ENCODE data around the gene PHKA2. TPM values are rescaled to one million over a fixed set of nuclear protein-coding genes. Genes with fewer than 3 reads are reported as not detected.
"Not testable (repeated sequence)": the region's sequence is repeated elsewhere in the genome, so short reads cannot be mapped to it uniquely, and the experiment has no call there.

Gene PHKA2
- total RNA-seq = 16.6 and 17.8 TPM in 2 replicates

GRCh38 chrX:18983666-18984380 is at the start of gene PHKA2:
Gene PHKA2 (minus strand): TSS chrX:18984114. CDS start chrX:18983932, 182 bp downstream.
- TF ChIP-seq CTCF (IDR thresholded peaks at IDR 0.05; ENCODE audit: insufficient read depth, low read length, severe bottlenecking) = no peak
- H3K27me3 ChIP-seq (ENCODE audit: control insufficient read depth, insufficient read depth, low read length) = no peaks in the 10 kb centered on the region
- no peak for FAIRE-seq
- DNase-seq (ENCODE audit: low read depth) = no peak
- peak within 1 kb of the TSS; percentile 46 for H3K4me3 ChIP-seq (ENCODE audit: low read depth, low read length)
- H3K36me3 ChIP-seq (ENCODE audit: control insufficient read depth, insufficient read depth, low read length) = no peaks in the 10 kb centered on the region

DNA sequence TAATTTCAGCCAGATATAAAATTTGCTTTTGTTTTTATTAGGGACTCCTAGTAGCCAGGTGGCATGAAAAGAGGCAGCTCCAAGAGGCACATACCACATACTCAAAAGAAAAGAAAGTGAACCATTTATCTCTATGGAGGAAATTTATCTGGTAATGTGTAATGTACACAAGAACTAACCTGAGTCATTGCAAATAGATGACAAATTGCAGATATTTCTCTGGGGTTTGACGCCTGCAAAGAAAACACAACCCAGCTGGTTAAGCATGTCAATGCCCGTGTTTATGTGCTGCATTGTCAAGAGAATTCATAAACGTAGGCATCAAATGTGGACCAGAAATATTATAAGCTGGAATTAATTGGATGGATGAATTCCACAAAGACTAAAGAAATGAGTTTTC is 46.9 kb upstream of the PHKA2 start:
- Histone ChIP-seq H3K4me3 (ENCODE audit: low read depth, low read length) (no peak overlapping the region), H3K36me3 (ENCODE audit: control insufficient read depth, insufficient read depth, low read length) (no peaks in the 10 kb centered on the region), H3K27me3 (ENCODE audit: control insufficient read depth, insufficient read depth, low read length) (no peaks in the 10 kb centered on the region)
- DNase-seq (ENCODE audit: low read depth) (peak; percentile 80), FAIRE-seq (no peak)
- TF ChIP-seq CTCF (IDR thresholded peaks at IDR 0.05; ENCODE audit: insufficient read depth, low read length, severe bottlenecking) = no peak

- no peak for DNase-seq (ENCODE audit: low read depth)
- TF ChIP-seq CTCF (IDR thresholded peaks at IDR 0.05; ENCODE audit: insufficient read depth, low read length, severe bottlenecking) = no peak
- FAIRE-seq = no peak
Measured at GRCh38 chrX:19028560-19028959, 44.6 kb upstream of the PHKA2 start.

DNA sequence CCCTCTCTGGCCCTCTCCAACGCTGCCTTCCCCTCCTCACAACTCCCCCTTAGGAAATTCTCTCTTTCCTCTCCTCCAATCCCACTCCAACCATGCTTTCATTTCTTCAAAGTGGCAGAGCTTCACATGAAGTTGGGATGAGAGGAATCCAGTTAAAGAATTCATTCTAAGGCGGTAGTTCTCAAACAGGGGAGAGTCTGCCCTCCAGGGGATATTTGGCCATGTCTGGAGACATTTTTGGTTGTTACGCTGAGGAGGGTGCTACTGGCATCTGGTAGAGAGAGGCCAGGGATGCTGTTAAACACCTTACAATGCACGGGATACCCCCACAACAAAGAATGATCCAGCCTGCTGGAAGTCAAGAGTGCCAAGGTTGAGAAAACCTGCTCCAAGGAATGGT is 40.5 kb upstream of the PHKA2 start:
- no peak for TF ChIP-seq CTCF (IDR thresholded peaks at IDR 0.05; ENCODE audit: insufficient read depth, low read length, severe bottlenecking)
- Histone ChIP-seq H3K27me3 (ENCODE audit: control insufficient read depth, insufficient read depth, low read length) (no peaks in the 10 kb centered on the region), H3K36me3 (ENCODE audit: control insufficient read depth, insufficient read depth, low read length) (no peaks in the 10 kb centered on the region), H3K4me3 (ENCODE audit: low read depth, low read length) (no peak overlapping the region)
- no peak for DNase-seq (ENCODE audit: low read depth)
- no peak for FAIRE-seq

More at GRCh38 chrX:19028560-19028959, 44.6 kb upstream of the PHKA2 start:
- H3K36me3 ChIP-seq (ENCODE audit: control insufficient read depth, insufficient read depth, low read length) = no peaks in the 10 kb centered on the region
- H3K4me3 ChIP-seq (ENCODE audit: low read depth, low read length) = no peak overlapping the region
- no peaks in the 10 kb centered on the region for H3K27me3 ChIP-seq (ENCODE audit: control insufficient read depth, insufficient read depth, low read length)

- DNase-seq (ENCODE audit: low read depth) (no peak), FAIRE-seq (no peak)
- Histone ChIP-seq H3K4me3 (ENCODE audit: low read depth, low read length) (no peak overlapping the region), H3K27me3 (ENCODE audit: control insufficient read depth, insufficient read depth, low read length) (no peaks in the 10 kb centered on the region), H3K36me3 (ENCODE audit: control insufficient read depth, insufficient read depth, low read length) (no peaks in the 10 kb centered on the region)
- no peak for TF ChIP-seq CTCF (IDR thresholded peaks at IDR 0.05; ENCODE audit: insufficient read depth, low read length, severe bottlenecking)
Measured at GRCh38 chrX:19019996-19020395, 36.1 kb upstream of the PHKA2 start.

GRCh38 chrX:19017271-19017670 is 33.4 kb upstream of the PHKA2 start:
- Histone ChIP-seq H3K4me3 (ENCODE audit: low read depth, low read length) (no peak overlapping the region), H3K27me3 (ENCODE audit: control insufficient read depth, insufficient read depth, low read length) (no peaks in the 10 kb centered on the region), H3K36me3 (ENCODE audit: control insufficient read depth, insufficient read depth, low read length) (no peaks in the 10 kb centered on the region)
- peak; percentile 10 for DNase-seq (ENCODE audit: low read depth)
- FAIRE-seq = no peak
- peak; percentile 62 for TF ChIP-seq CTCF (IDR thresholded peaks at IDR 0.05; ENCODE audit: insufficient read depth, low read length, severe bottlenecking)

DNA sequence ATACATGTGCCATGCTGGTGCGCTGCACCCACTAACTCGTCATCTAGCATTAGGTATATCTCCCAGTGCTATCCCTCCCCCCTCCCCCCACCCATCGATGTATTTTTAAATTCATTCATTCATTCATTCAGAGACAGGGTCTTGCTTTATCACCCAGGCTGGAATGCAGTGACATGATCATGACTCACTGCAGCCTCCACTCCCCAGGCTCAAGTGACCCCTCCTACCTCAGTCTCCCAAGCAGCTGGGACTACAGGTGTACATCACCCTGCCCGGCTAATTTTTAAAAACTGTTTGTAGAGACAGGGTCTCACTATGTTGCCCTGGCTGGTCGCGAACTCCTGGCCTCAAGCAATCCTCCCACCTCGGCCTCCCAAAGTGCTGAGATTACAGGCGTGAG is 32.7 kb upstream of the PHKA2 start:
- DNase-seq (ENCODE audit: low read depth) = peak; percentile 25
- not testable (repeated sequence) for H3K27me3 ChIP-seq (ENCODE audit: control insufficient read depth, insufficient read depth, low read length); H3K36me3 ChIP-seq (ENCODE audit: control insufficient read depth, insufficient read depth, low read length); FAIRE-seq; H3K4me3 ChIP-seq (ENCODE audit: low read depth, low read length)

Data from bronchial epithelial cell (primary cell).